NCI-H1092 treated with DMSO at 0.1 percent for 48 hours (cell line): Measurements from ENCODE around the gene GDF11.

Source experiments
- DNase-seq: peaks from one replicate; lab custom pipeline; 2025; lab: John Stamatoyannopoulos, UW

GDF11 gene

GRCh38 chr12:55723516-55724225 is 19.3 kb upstream of the GDF11 start:
- no peak for DNase-seq

- DNase-seq: no peak
These were observed 18.5 kb upstream of the GDF11 start for GRCh38 chr12:55724226-55724939.

GRCh38 chr12:55724940-55725309 is 18.0 kb upstream of the GDF11 start:
- no peak for DNase-seq

- no peak for DNase-seq
These were observed 17.4 kb upstream of the GDF11 start for GRCh38 chr12:55725556-55725955.

GRCh38 chr12:55726971-55727370 is 16.0 kb upstream of the GDF11 start:
- DNase-seq: no peak

- DNase-seq: no peak
These were observed 15.2 kb upstream of the GDF11 start for GRCh38 chr12:55727643-55728185.

- no peak for DNase-seq
These were observed 14.6 kb upstream of the GDF11 start for GRCh38 chr12:55728186-55728938.

GRCh38 chr12:55728939-55729818 is 13.7 kb upstream of the GDF11 start, which contains the start of gene CD63:
Gene CD63, minus strand, starts transcription at chr12:55729009. Its CDS starts 668 bp downstream, at chr12:55728341.
- DNase-seq: peak; percentile 62

- DNase-seq: no peak
These were observed 12.8 kb upstream of the GDF11 start for GRCh38 chr12:55729819-55730818.

- no peak for DNase-seq
These were observed 10.6 kb upstream of the GDF11 start for GRCh38 chr12:55732288-55732687.

GRCh38 chr12:55733021-55733555 is 9.8 kb upstream of the GDF11 start:
- DNase-seq: no peak

GRCh38 chr12:55733858-55734257 is 9.1 kb upstream of the GDF11 start:
- DNase-seq: no peak

- no peak for DNase-seq
These were observed 8.3 kb upstream of the GDF11 start for GRCh38 chr12:55734595-55734994.

- no peak for DNase-seq
These were observed 6.8 kb upstream of the GDF11 start for GRCh38 chr12:55736076-55736475.

- peak; percentile 24 for DNase-seq
These were observed 5.9 kb upstream of the GDF11 start for GRCh38 chr12:55736780-55737580.

GRCh38 chr12:55737581-55738122 is 5.3 kb upstream of the GDF11 start:
- no peak for DNase-seq

- DNase-seq: peak; percentile 75
These were observed 4.5 kb upstream of the GDF11 start for GRCh38 chr12:55738123-55739024.

- DNase-seq: no peak
These were observed 3.9 kb upstream of the GDF11 start for GRCh38 chr12:55739025-55739378.
